Endothelial cell of umbilical vein (primary cell): ENCODE data around the gene AUTS2. TPM values are rescaled to one million over a fixed set of nuclear protein-coding genes. Genes with fewer than 3 reads are reported as not detected.

ENCODE experiments used
- BruUV-seq: library from RNA; stranded (reverse); fragments of 400-500 nt; replicated peaks from 2 replicates; lab custom pipeline; 2021; lab: Mats Ljungman, UMichigan
- CTCF ChIA-PET: fragments of 300-600, 350-600 bp; sonication (Branson Sonifier 250); formaldehyde crosslinking; loops from one replicate; lab custom pipeline; 2021; ENCODE audit warnings: antibody characterized with exemption, inconsistent platforms; lab: Charles Lee
- POLR2A ChIA-PET: fragments of 300-600, 350-600 bp; sonication (Branson Sonifier 250); formaldehyde crosslinking; loops from one replicate; lab custom pipeline; 2021; ENCODE audit warnings: antibody characterized with exemption, inconsistent platforms; lab: Charles Lee
- DNase-seq: peaks from one replicate; pipeline ENCODE4 v3.0.0-alpha.2; 2011; ENCODE audit warnings: low read depth, low spot score
- FAIRE-seq: peaks from 2 replicates; lab custom pipeline; 2011; peaks lifted over from hg19 to GRCh38; lab: Jason Lieb, UNC
- H2AFZ ChIP-seq: 2 replicates; pipeline ENCODE4 v1.6.0; 2012; ENCODE audit warnings: low read depth, low read length, control low read depth, inconsistent platforms
- H3K27ac ChIP-seq: 2 replicates; pipeline ENCODE4 v1.5.1; 2011; ENCODE audit warnings: low read depth, mild to moderate bottlenecking, control low read depth, low read length, moderate library complexity; ENCODE audit not compliant: insufficient read depth
- H3K27me3 ChIP-seq, 2 experiments: 2 replicates each; pipeline versions ENCODE4 v1.6.0 to v1.6.1; 2011; ENCODE audit warnings: low read length in 2 of 2, mixed read lengths in 1 of 2; ENCODE audit not compliant: control insufficient read depth in 2 of 2, insufficient read depth in 2 of 2
- H3K36me3 ChIP-seq, 2 experiments: 2 replicates in 1 of 2; 3 replicates in 1 of 2; pipeline ENCODE4 v1.5.1; 2011; ENCODE audit warnings: low read length in 2 of 2, mild to moderate bottlenecking in 1 of 2, moderate library complexity in 1 of 2; ENCODE audit not compliant: control insufficient read depth in 2 of 2, insufficient read depth in 2 of 2; ENCODE audit errors: extremely low read depth in 1 of 2
- H3K4me1 ChIP-seq: 3 replicates; pipeline ENCODE4 v1.5.1; 2011; ENCODE audit warnings: mild to moderate bottlenecking, low read length; ENCODE audit not compliant: control insufficient read depth, insufficient read depth; ENCODE audit errors: extremely low read depth
- H3K4me2 ChIP-seq: 2 replicates; pipeline ENCODE4 v1.6.1; 2011; ENCODE audit warnings: low read length, control low read depth, mixed read lengths; ENCODE audit not compliant: insufficient read depth
- H3K4me3 ChIP-seq, 3 experiments: fragments of 200-600 bp in 1 of 3; sonication (generic), shearing (Covaris generic) in 1 of 3; replicated peaks in 1 of 3; 2 replicates each; pipeline ENCODE4 v1.5.1; 2011 to 2016; ENCODE audit warnings: control low read depth in 3 of 3, low read length in 3 of 3, mild to moderate bottlenecking in 2 of 3, inconsistent platforms in 1 of 3, low read depth in 1 of 3, moderate library complexity in 1 of 3; ENCODE audit not compliant: insufficient read depth in 1 of 3
- H3K79me2 ChIP-seq: 2 replicates; pipeline ENCODE4 v1.6.0; 2012; ENCODE audit warnings: low read length, inconsistent platforms; ENCODE audit not compliant: control insufficient read depth, insufficient read depth
- H3K9ac ChIP-seq: replicated peaks from 2 replicates; pipeline ENCODE3; 2011; ENCODE audit warnings: low read length, control low read depth; ENCODE audit not compliant: insufficient read depth; ENCODE audit errors: extremely low read depth
- H3K9me1 ChIP-seq: replicated peaks from 3 replicates; pipeline ENCODE4 v1.6.0; 2011; ENCODE audit warnings: mild to moderate bottlenecking, low read length; ENCODE audit not compliant: control insufficient read depth, insufficient read depth; ENCODE audit errors: extremely low read depth
- H3K9me3 ChIP-seq: replicated peaks from 2 replicates; pipeline ENCODE4 v1.5.1; 2012; ENCODE audit warnings: low read length, inconsistent platforms; ENCODE audit not compliant: control insufficient read depth, insufficient read depth
- H4K20me1 ChIP-seq: replicated peaks from 2 replicates; pipeline ENCODE3; 2011; ENCODE audit warnings: mild to moderate bottlenecking, low read length; ENCODE audit not compliant: control insufficient read depth, insufficient read depth; ENCODE audit errors: extremely low read depth
- EZH2 ChIP-seq: IDR thresholded peaks from 2 replicates; pipeline ENCODE4 v1.6.1; 2012; ENCODE audit warnings: borderline replicate concordance, low read depth, mild to moderate bottlenecking, moderate library complexity, low read length, inconsistent platforms; ENCODE audit not compliant: severe bottlenecking
- GATA2 ChIP-seq: IDR thresholded peaks from 2 replicates; pipeline ENCODE4 v1.7.0; 2011; ENCODE audit warnings: low read depth, mild to moderate bottlenecking, moderate library complexity, mixed read lengths, low read length; ENCODE audit not compliant: insufficient read length, insufficient read depth
- JUN ChIP-seq: IDR thresholded peaks from 2 replicates; pipeline ENCODE4 v1.6.1; 2011; ENCODE audit warnings: borderline replicate concordance, low read depth; ENCODE audit not compliant: insufficient read length, insufficient read depth
- MYC ChIP-seq: IDR thresholded peaks from one replicate; pipeline ENCODE4 v1.6.1; 2011; ENCODE audit warnings: mild to moderate bottlenecking, low read depth, low read length
- POLR2A ChIP-seq: IDR thresholded peaks from 2 replicates; pipeline ENCODE4 v1.6.1; 2012; ENCODE audit warnings: low read depth, mild to moderate bottlenecking, control low read depth, low read length
- POLR2AphosphoS5 ChIP-seq: IDR thresholded peaks from 2 replicates; pipeline ENCODE4 v1.6.1; 2012; ENCODE audit warnings: low read depth, mild to moderate bottlenecking, control low read depth, low read length, moderate library complexity; ENCODE audit not compliant: insufficient read depth
- dilution Hi-C: fragments of 300-500 bp; cut with MboI; formaldehyde crosslinking; loops from one replicate; pipeline ENCODE4 v1.15.0; 2019; ENCODE audit warnings: low sequenced_read_pairs; ENCODE audit not compliant: extremely low pct_ligation_motif_present
- intact Hi-C: fragments of 100-400 bp; cut with micrococcal nuclease; formaldehyde crosslinking; loops from one replicate; pipeline ENCODE4 v1.10.0; 2022
- polyA plus RNA-seq, 4 experiments: library from polyadenylated mRNA; depleted of rRNA in 3 of 4; stranded (reverse) in 3 of 4; unstranded in 1 of 4; fragments of >200 nt; gene quantifications; 2 replicates each; pipeline versions ENCODE4 v1.2.1 to v1.2.3, GENCODE V29; 2011 to 2012; ENCODE audit warnings: missing spikeins in 1 of 4
- total RNA-seq: library from RNA; stranded (reverse); gene quantifications from 2 replicates; pipeline ENCODE4 v1.2.3, GENCODE V29; 2021
- TF ChIP-seq, protein P1 (sequence below), 2 donors: IDR thresholded peaks; 1 replicate in 1 of 2; 2 replicates in 1 of 2; pipeline ENCODE4 v1.5.1; 2011; ENCODE audit warnings: low read length in 2 of 2, mild to moderate bottlenecking in 2 of 2, moderate library complexity in 2 of 2, control low read depth in 1 of 2, inconsistent platforms in 1 of 2, low read depth in 1 of 2; ENCODE audit not compliant: insufficient read depth in 1 of 2; ENCODE audit errors: extremely low read depth in 1 of 2
- TF ChIP-seq, protein P2 (sequence below): IDR thresholded peaks from 2 replicates; pipeline ENCODE4 v1.6.1; 2011; ENCODE audit not compliant: insufficient read depth, insufficient read length

Gene AUTS2
- total and polyA plus RNA-seq, 2 donors (not counting 3 experiments of a cell fraction or from before 2014, with no cell fraction given), result 0.59 to 8.0 TPM

DNA sequence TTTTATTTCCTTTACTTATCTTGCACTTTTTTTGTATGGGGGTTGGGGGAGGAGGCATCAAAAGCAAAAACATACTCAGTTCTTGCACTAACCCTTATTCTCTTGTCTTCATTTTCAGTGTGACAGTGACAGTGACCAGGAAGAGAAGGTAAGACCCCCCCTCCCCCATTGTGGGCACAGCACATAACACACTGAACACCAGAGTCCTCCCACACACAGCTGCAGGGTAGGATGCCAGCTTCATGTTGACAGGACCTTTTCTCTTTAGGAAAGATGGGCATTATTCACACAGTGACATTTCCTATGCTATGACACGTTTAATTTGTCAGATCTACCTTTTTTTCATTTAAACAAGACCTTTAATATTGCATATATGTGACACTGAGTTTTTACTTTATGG is 837.4 kb downstream of the AUTS2 start:
- CTCF ChIA-PET, result no interaction called here
- no TSS peak for BruUV-seq
- TF ChIP-seq, protein P1, sequence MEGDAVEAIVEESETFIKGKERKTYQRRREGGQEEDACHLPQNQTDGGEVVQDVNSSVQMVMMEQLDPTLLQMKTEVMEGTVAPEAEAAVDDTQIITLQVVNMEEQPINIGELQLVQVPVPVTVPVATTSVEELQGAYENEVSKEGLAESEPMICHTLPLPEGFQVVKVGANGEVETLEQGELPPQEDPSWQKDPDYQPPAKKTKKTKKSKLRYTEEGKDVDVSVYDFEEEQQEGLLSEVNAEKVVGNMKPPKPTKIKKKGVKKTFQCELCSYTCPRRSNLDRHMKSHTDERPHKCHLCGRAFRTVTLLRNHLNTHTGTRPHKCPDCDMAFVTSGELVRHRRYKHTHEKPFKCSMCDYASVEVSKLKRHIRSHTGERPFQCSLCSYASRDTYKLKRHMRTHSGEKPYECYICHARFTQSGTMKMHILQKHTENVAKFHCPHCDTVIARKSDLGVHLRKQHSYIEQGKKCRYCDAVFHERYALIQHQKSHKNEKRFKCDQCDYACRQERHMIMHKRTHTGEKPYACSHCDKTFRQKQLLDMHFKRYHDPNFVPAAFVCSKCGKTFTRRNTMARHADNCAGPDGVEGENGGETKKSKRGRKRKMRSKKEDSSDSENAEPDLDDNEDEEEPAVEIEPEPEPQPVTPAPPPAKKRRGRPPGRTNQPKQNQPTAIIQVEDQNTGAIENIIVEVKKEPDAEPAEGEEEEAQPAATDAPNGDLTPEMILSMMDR (IDR thresholded peaks at IDR 0.05; ENCODE audit: extremely low read depth in 1 of 2, insufficient read depth in 1 of 2, low read depth in 1 of 2, low read length in 2 of 2), result no peak
- TF ChIP-seq POLR2AphosphoS5, result no peak
- TF ChIP-seq, protein P2, sequence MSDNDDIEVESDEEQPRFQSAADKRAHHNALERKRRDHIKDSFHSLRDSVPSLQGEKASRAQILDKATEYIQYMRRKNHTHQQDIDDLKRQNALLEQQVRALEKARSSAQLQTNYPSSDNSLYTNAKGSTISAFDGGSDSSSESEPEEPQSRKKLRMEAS, result no peak
- no peak for TF ChIP-seq JUN
- H3K4me2 ChIP-seq, result no peak overlapping the region
- H2AFZ ChIP-seq, result no peak overlapping the region
- H3K27ac ChIP-seq, result no peak overlapping the region
- POLR2A ChIA-PET, result no interaction called here
- no peaks in the 10 kb centered on the region for H3K36me3 ChIP-seq
- peaks cover 3% of the 10 kb centered on the region for H3K9me3 ChIP-seq
- DNase-seq (no peak), FAIRE-seq (no peak)
- dilution Hi-C loops, result no loop called here
- H4K20me1 ChIP-seq, result no peaks in the 10 kb centered on the region
- no peaks in the 10 kb centered on the region for H3K27me3 ChIP-seq
- intact Hi-C loops, result no loop called here
- H3K4me3 ChIP-seq, result no peak overlapping the region
- H3K9me1 ChIP-seq, result no peaks in the 10 kb centered on the region
- H3K4me1 ChIP-seq, result no peaks in the 10 kb centered on the region
- H3K79me2 ChIP-seq, result no peaks in the 10 kb centered on the region
- H3K9ac ChIP-seq, result no peak overlapping the region

DNA sequence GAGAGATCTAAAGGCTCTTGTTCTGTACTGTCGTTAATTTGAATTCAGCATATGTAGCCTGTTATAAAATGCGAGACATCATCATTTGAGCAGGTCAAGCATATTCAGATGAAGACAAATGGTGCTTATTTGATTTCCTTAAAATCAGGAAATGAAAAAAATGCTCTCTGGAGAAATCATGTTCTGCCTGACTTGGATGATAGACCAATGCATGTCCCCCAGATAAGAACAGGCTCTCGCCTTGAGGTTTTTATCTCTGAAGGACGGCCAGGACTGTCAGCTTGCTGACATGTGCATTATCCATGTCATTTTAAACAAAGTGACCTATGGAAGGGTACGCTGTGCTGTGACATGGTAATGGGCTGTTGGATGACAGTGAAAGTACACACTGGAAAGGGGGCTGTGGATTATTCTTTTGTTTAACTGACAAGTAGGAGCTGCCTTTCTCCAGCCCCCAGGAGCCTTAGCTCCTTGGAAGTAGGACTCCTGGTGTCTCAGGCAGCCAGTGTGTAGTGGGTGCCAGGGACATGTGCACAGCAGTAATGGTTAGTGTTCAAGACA is 838.6 kb downstream of the AUTS2 start:
- Histone ChIP-seq H3K79me2 (no peaks in the 10 kb centered on the region), H3K27ac (no peak overlapping the region), H3K9me1 (no peaks in the 10 kb centered on the region), H3K27me3 (no peaks in the 10 kb centered on the region), H3K9ac (no peak overlapping the region), H3K9me3 (peaks cover 3% of the 10 kb centered on the region), H3K4me3 (no peak overlapping the region), H3K4me2 (no peak overlapping the region), H3K4me1 (no peaks in the 10 kb centered on the region), H3K36me3 (no peaks in the 10 kb centered on the region), H2AFZ (no peak overlapping the region), H4K20me1 (no peaks in the 10 kb centered on the region)
- POLR2A ChIA-PET, result no interaction called here
- intact Hi-C loops, result no loop called here
- BruUV-seq, result no TSS peak
- no peak for TF ChIP-seq JUN
- TF ChIP-seq, protein P1 (IDR thresholded peaks at IDR 0.05; ENCODE audit: extremely low read depth in 1 of 2, insufficient read depth in 1 of 2, low read depth in 1 of 2, low read length in 2 of 2), result no peak
- no peak for TF ChIP-seq EZH2
- TF ChIP-seq MYC, result no peak
- no peak for TF ChIP-seq POLR2AphosphoS5
- TF ChIP-seq, protein P2, result no peak
- TF ChIP-seq GATA2, result no peak
- TF ChIP-seq POLR2A, result no peak
- DNase-seq, result no peak
- CTCF ChIA-PET, result no interaction called here
- no peak for FAIRE-seq
- dilution Hi-C loops, result no loop called here
